Measurements from ENCODE around the gene LRP5. TPM values are rescaled to one million over a fixed set of nuclear protein-coding genes. Genes with fewer than 3 reads are reported as not detected.

LRP5 gene
- total RNA-seq, 1 experiment from 2014 or later, result 48.8 TPM

DNA sequence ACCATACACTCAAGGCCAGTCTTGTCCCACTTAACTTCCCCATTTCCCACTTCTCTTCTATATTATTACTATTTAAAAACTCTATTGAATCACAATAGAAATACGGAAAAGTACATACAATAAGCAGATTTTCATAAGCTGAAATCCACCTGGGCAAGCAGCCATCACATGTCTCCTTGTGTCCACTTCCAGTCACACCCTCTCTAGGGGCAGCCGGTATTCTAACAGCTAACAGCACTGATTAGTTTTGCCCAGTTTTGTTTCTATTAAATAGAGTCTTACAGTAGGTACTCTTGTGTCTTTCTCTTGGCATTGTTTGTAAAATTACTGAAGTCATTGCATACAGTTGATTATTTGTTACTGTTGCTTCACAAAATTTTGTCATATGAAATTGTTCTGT lies 185.9 kb downstream of the LRP5 start:
- ATAC-seq, result no peak
- Mint-ChIP-seq H3K27me3 (ENCODE audit: low read depth) (no peaks in the 10 kb centered on the region), H3K4me3 (no peak overlapping the region), H3K4me1 (peaks cover 44% of the 10 kb centered on the region), H3K36me3 (no peaks in the 10 kb centered on the region), H3K27ac (peak overlapping the region; percentile 1; the same call in 1 of the 2 replicates), H3K9me3 (peaks cover 11% of the 10 kb centered on the region)
- POLR2A ChIA-PET, result no interaction called here
- DNase-seq (ENCODE audit: low spot score), result no peak
- TF ChIP-seq ATF3 (CRISPR knock-in tag; conservative IDR thresholded peaks at IDR 0.05) (no peak), ZNF423 (CRISPR knock-in tag; IDR thresholded peaks at IDR 0.05) (no peak), KAT7 (CRISPR knock-in tag; IDR thresholded peaks at IDR 0.05; ENCODE audit: borderline replicate concordance) (no peak), ZNF232 (CRISPR knock-in tag; IDR thresholded peaks at IDR 0.05) (no peak), E2F1 (CRISPR knock-in tag; IDR thresholded peaks at IDR 0.05) (no peak), ZNF396 (CRISPR knock-in tag; IDR thresholded peaks at IDR 0.05; ENCODE audit: borderline replicate concordance) (no peak), SP1 (CRISPR knock-in tag; conservative IDR thresholded peaks at IDR 0.05) (no peak), SMAD4 (CRISPR knock-in tag; IDR thresholded peaks at IDR 0.05) (no peak), USF1 (CRISPR knock-in tag; IDR thresholded peaks at IDR 0.05) (no peak)
- CTCF ChIA-PET, result no interaction called here

Other genes with a start within 250 kb of the LRP5 start
- 62.6 to 76.1 TPM (median 64.0 TPM) in 3 replicates for gene CHKA, start 191.2 kb upstream of the LRP5 start, total RNA-seq (2021)
- 39.3 to 43.8 TPM (median 39.8 TPM) in 3 replicates for gene KMT5B, start 99.3 kb upstream of the LRP5 start, total RNA-seq (2021)
- gene C11orf24, start 40.6 kb upstream of the LRP5 start, total RNA-seq (2021), result 41.8 to 53.7 TPM (median 43.8 TPM) in 3 replicates
- 124 to 138 TPM (median 132 TPM) in 3 replicates for gene PPP6R3, start 148.2 kb downstream of the LRP5 start, total RNA-seq (2021)

All from WTC11 (cell line).